ENCODE measurements around the gene PXYLP1. TPM values are rescaled to one million over a fixed set of nuclear protein-coding genes. Genes with fewer than 3 reads are reported as not detected.

Gene PXYLP1
- total RNA-seq, 1 donor from 2014 or later: 6.1 TPM

DNA sequence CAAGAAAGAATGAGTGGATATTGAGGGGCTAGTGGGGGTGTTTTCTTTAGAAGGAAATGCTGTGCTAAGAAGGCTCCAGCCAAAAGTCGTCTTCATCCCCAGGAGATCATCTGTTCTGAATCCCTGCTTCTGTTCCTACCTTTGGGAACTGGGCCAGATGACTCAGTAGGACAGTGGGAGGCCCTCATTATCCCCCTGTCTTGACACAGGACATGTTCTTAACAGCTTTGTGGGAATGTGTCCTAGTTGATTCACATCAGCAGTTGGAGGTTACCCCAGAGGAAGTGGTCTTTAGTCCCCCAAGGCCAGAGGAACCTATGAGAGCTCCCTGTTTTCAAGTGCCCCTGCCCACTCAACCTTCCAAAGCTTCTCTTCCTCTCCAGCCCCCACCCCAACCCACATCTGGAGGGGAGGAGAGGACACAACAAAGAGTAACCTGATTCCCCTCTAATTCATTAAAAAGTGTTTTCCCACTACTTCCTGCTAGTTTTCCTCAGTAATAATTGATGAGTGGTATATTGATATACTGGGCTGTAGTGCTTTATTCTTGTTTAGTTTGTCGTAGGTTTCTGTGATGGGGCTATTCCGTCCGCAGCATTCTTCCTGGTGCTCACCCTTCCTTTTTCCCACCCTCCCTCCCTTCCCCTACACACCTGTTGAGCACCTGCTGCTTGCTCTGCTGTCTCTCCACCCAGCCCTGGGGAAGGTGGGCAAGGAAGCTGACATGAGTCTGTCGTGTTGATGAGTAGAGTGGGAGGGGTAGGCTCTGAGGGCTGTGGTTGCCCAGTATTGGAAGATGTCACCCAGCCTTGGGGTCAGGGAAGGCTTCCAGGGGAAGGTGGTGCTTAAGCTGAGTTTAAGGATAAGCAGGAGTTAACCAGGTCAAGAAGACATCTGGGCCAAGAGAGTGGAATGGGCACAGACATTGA is 9.3 kb downstream of the PXYLP1 start:
- Histone ChIP-seq H4K20me1 (ENCODE audit: insufficient read depth, low read length) (peaks cover 4% of the 10 kb centered on the region), H3K9me3 (ENCODE audit: insufficient read depth, low read depth, low read length) (no peaks in the 10 kb centered on the region), H2AFZ (ENCODE audit: low read depth, low read length) (no peak overlapping the region), H3K9ac (ENCODE audit: low read length) (no peak overlapping the region), H3K36me3 (ENCODE audit: insufficient read depth, low read length) (no peaks in the 10 kb centered on the region), H3K4me3 (ENCODE audit: insufficient read depth, low read depth, low read length) (no peak overlapping the region), H3K27me3 (ENCODE audit: insufficient read depth, low read length) (no peaks in the 10 kb centered on the region), H3K4me2 (ENCODE audit: low read length) (peak overlapping the region; percentile 30), H3K4me1 (ENCODE audit: insufficient read depth, low read length) (peaks cover 37% of the 10 kb centered on the region), H3K27ac (ENCODE audit: low read depth, low read length) (no peak overlapping the region), H3K79me2 (ENCODE audit: insufficient read depth, low read length) (no peaks in the 10 kb centered on the region)
- DNase-seq (ENCODE audit: low read depth) (peak; percentile 52), FAIRE-seq (no peak)
- H3K4me3 Mint-ChIP-seq (ENCODE audit: unreplicated experiment): no peak overlapping the region
- H3K27me3 Mint-ChIP-seq (ENCODE audit: low read depth, unreplicated experiment): peaks cover under 1% of the 10 kb centered on the region
- H3K36me3 Mint-ChIP-seq (ENCODE audit: low read depth, unreplicated experiment): no peaks in the 10 kb centered on the region
- H3K27ac Mint-ChIP-seq (ENCODE audit: unreplicated experiment): no peak overlapping the region
- H3K9me3 Mint-ChIP-seq (ENCODE audit: unreplicated experiment): no peaks in the 10 kb centered on the region
- no peak for TF ChIP-seq EZH2 (IDR thresholded peaks at IDR 0.05; ENCODE audit: insufficient read depth, low read length)
- no peak for TF ChIP-seq CTCF (IDR thresholded peaks at IDR 0.05; ENCODE audit: insufficient read depth, low read depth, low read length)
- H3K4me1 Mint-ChIP-seq (ENCODE audit: low read depth, unreplicated experiment): peaks cover 35% of the 10 kb centered on the region

DNA sequence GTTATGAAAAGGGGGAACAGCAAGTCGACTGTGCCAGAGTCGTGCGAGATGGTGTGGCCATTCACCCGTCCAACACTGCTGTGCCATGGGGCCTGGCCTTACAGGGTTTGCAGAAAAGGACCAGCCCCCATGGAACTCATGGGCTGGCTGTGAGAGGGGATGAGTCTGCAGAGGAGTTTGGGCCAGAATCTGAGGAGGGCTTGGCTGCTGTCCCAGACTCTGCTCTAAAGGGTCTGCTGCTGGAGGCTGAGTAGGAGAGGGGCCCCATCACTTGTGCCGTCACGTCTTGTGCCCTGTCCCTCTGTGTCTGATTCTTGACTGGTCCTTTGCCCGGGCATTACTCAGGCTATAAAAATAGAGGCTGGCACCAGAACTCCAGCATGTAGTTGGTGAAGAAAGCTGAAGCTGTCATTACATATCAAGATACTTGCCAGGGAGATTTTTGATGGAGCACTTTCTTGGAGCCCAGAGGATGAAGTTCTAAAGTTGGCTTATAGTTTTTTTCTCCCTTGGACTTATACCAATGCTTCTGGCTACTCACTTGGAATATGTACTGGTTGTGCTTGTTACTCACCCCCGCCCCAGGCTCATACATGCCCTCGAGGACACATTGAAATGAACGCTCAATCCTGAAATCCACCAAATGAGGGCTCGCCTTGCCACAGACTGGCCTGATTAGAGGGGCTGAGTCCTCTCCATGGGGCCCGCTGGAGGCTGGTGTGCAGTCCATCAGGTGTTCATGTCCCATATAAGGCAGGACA is 10.2 kb downstream of the PXYLP1 start:
- Histone ChIP-seq H3K9ac (ENCODE audit: low read length) (no peak overlapping the region), H4K20me1 (ENCODE audit: insufficient read depth, low read length) (peaks cover 4% of the 10 kb centered on the region), H3K9me3 (ENCODE audit: insufficient read depth, low read depth, low read length) (no peaks in the 10 kb centered on the region), H3K27me3 (ENCODE audit: insufficient read depth, low read length) (no peaks in the 10 kb centered on the region), H3K79me2 (ENCODE audit: insufficient read depth, low read length) (no peaks in the 10 kb centered on the region), H3K36me3 (ENCODE audit: insufficient read depth, low read length) (no peaks in the 10 kb centered on the region), H3K4me1 (ENCODE audit: insufficient read depth, low read length) (peaks cover 37% of the 10 kb centered on the region), H3K4me2 (ENCODE audit: low read length) (peak overlapping the region; percentile 10), H2AFZ (ENCODE audit: low read depth, low read length) (no peak overlapping the region), H3K4me3 (ENCODE audit: insufficient read depth, low read depth, low read length) (no peak overlapping the region), H3K27ac (ENCODE audit: low read depth, low read length) (no peak overlapping the region)
- FAIRE-seq: no peak
- Mint-ChIP-seq H3K9me3 (ENCODE audit: unreplicated experiment) (no peaks in the 10 kb centered on the region), H3K27me3 (ENCODE audit: low read depth, unreplicated experiment) (peaks cover 3% of the 10 kb centered on the region), H3K27ac (ENCODE audit: unreplicated experiment) (no peak overlapping the region), H3K36me3 (ENCODE audit: low read depth, unreplicated experiment) (no peaks in the 10 kb centered on the region), H3K4me3 (ENCODE audit: unreplicated experiment) (no peak overlapping the region), H3K4me1 (ENCODE audit: low read depth, unreplicated experiment) (peaks cover 31% of the 10 kb centered on the region)
- peak; percentile 30 for DNase-seq (ENCODE audit: low read depth)
- TF ChIP-seq EZH2 (IDR thresholded peaks at IDR 0.05; ENCODE audit: insufficient read depth, low read length): no peak
- TF ChIP-seq CTCF (IDR thresholded peaks at IDR 0.05; ENCODE audit: insufficient read depth, low read depth, low read length): no peak

All from astrocyte (in vitro differentiated cells and primary cell).